ENCODE measurements around the gene AK4.
"Not testable (repeated sequence)": the region's sequence is repeated elsewhere in the genome, so short reads cannot be mapped to it uniquely, and the experiment has no call there.

The AK4 gene

DNA sequence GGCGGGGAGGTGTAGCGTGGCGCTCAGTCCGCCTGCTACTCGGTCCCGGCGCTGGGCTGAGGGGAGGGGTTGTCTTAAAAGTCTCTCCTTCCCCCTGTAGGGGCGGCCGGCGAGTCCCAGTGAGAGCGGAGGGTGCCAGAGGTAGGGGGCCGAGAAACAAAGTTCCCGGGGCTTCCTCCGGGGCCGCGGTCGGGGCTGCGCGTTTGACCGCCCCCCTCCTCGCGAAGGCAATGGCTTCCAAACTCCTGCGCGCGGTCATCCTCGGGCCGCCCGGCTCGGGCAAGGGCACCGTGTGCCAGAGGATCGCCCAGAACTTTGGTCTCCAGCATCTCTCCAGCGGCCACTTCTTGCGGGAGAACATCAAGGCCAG is at the start of gene AK4:
TSS of gene AK4 (plus strand) at position 26 of the 370 bp plus-strand sequence. CDS start at position 231, 205 bp downstream.
- not testable (repeated sequence) for DNase-seq (ENCODE audit: low read depth in 2 of 2, low spot score in 1 of 2)

DNA sequence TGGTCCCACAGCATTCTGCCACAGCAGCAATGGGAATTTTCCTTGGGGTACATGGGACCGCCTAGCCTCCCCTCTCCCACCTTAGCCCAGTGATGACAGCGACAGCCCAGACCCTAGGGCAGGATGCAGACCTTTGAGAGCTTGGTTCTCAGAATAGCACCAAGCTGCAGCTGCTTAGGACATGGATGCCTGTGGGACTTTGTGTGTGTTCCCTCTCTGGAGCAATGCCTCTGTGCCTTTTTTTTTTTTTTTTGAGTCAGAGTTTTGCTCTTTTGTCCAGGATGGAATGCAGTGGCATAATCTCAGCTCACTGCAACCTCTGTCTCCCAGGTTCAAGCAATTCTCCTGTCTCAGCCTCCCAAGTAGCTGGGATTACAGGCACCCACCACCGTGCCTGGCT is 44.2 kb upstream of the AK4 start:
- DNase-seq (ENCODE audit: low read depth in 2 of 2, low spot score in 1 of 2): no peak

DNA sequence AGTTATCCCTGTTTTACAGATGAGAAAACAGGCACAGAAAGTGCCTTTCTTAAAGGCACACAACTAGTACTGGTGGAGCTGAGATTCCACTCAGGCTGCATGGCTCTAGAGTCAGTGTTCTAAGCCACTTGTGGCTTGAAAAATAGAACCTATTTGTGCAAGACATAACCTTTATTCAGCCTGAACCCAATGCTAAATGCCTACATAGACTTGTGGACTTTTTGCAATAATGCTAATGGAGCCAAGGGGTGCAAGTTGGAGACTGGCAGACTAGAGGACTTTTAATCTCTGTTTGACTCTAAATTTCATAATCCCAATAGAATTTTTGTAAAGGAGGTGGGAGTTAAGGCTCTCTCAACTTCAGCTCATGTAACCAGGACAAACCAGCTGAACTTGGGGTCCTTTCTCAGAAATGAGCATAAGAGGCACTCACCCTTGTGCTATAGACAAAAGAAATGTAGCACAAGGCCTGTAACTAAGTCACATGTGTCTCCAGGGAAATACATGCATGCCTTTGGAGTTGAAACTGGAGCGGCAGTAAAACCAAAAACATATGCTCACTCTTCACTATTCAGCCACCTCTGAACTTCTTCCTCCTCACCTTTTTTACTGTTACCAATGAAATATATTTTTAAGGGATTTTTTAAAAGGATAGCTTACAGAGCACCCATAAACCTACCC is 43.0 kb upstream of the AK4 start:
- no peak for DNase-seq (ENCODE audit: low read depth in 2 of 2, low spot score in 1 of 2)

DNA sequence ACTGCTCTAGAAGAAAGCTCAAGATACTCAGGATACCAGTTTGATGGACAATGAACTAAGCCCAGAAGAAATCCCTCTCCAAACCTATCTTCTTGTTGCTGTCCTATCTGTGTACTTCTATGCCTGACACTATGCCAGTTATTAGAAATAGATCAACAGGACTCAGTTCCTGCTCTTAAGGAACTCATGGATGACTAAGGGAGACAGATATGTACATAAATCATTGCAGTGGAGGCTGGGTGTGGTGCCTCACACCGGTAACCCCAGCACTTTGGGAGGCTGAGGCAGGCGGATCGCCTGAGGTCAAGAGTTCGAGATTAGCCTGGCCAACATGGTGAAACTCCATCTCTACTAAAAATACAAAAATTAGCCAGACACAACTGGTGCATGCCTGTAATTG is 42.4 kb upstream of the AK4 start:
- no peak for DNase-seq (ENCODE audit: low read depth in 2 of 2, low spot score in 1 of 2)

DNA sequence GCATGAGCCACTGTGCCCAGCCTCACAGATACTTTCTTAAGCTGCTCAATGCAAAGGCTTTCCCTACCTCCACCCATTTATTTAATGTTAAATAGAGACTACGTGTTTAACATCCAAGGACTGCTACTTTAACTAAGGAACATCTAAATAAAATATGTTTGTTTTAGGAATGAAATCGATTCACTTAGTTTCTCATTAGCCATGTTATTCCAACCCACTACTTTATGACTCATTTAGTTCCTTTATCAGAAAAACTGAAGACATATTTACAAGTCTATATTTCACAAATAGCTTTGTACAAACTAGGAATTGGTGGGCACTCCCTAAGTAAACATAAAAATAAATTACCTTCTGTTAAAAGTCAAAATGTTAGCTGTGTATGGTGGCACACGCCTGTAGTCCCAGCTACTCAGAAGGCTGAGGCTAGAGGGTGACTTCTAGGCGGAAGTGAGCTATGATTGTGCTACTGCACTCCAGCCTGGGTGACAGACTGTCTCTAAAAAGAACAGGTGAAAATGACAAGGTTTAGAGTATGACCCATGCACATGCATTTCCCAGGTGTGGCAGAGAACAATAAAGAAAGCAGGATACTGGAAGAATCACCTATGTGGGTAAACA is 39.9 kb upstream of the AK4 start:
- DNase-seq (ENCODE audit: low read depth in 2 of 2, low spot score in 1 of 2): no peak

DNA sequence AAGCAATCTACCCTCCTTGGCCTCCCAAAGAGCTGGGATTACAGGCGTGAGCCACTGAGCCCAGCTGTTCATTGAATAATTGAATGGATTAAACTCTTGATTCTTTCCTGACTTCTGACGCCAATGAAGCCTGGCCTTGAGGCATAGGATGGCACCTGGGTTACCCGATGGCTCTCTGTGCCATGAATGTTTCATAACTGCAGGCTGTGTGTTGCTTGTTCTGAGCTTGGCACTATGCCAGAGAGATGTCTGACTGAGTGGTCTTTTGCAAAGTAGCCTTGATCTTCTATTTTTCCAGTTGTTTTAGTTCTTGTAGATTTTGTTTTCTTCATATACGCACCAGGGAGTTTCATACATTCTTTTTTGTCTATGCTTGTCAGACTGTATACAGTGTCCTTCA is 38.5 kb upstream of the AK4 start:
- DNase-seq (ENCODE audit: low read depth in 2 of 2, low spot score in 1 of 2): no peak

DNA sequence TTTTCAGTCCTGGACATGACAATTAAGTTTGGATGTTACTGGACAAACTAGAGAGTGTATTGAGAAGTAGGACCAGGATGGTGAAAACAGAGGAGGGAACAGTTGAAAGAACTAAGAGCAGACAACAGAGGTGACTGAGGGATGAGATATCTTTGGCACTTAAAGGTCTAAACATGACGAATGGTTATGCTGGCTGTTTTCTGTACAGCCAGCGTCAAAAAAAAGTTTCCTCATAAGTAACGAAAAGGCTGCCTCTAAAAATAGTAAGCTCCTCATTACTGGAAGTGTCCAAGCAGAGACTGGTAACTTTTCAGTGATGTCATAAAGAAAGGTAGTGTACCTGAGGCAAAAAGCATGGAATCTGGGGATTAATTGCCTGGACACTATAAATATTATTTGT is 35.2 kb upstream of the AK4 start:
- DNase-seq (ENCODE audit: low read depth in 2 of 2, low spot score in 1 of 2): no peak

DNA sequence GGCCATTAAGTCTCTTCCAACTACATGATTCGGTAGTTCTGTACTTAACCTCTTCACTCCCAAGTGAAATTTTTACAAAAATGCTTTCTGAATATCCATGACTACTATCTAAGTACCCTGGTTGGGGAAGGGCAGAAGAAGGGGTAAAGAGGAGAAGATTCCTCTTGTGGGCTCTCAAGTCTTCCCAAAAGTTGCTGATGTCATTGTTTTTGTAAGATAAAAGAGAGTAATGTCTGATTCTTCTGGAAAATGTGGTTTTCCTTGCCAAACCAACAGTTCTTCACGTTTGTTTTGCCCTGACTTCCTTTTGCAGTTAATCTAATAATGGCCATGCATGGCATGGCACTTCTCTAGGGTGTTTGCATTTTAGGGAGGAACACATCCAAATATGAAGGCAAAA is 34.7 kb upstream of the AK4 start:
- DNase-seq (ENCODE audit: low read depth in 2 of 2, low spot score in 1 of 2): no peak

DNA sequence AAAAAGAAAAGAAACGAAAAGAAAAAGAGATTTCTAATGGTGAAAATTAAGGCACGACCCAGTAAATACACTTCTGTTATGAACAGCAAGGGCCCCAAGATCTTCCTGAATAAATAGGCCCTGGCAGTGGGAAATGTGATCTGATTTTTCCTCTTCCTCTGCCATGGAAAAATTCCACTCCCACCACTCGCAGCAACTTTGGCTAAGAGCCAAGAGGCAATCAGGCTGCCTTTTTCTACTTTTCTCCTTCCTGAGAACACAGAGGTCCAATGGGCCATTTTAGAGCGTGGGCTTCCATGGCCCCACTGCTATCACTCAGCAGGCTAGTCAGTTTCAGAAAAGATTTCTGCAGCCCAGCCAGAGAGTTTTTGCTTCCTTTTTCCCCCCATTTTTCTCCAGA is 33.7 kb upstream of the AK4 start:
- no peak for DNase-seq (ENCODE audit: low read depth in 2 of 2, low spot score in 1 of 2)

DNA sequence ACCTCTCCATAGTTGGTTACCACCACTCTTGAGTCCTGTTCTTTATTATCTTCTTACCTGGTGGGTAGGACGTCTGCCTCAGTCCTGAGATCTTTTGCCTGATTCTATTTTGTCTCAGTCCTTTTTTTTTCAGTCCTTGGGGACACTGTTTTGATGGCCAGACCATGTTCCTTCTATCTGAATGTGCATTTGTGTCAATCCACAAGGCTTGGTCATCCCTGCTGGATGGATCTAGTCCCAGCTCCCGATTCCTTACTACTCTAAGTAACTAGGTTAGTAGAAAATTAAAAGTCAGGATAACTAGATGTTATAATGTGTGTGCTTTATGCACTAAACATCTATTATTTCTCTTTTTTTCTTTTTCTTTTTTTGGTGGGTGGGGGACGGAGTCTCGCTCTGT is 28.1 kb upstream of the AK4 start:
- no peak for DNase-seq (ENCODE audit: low read depth in 2 of 2, low spot score in 1 of 2)

DNA sequence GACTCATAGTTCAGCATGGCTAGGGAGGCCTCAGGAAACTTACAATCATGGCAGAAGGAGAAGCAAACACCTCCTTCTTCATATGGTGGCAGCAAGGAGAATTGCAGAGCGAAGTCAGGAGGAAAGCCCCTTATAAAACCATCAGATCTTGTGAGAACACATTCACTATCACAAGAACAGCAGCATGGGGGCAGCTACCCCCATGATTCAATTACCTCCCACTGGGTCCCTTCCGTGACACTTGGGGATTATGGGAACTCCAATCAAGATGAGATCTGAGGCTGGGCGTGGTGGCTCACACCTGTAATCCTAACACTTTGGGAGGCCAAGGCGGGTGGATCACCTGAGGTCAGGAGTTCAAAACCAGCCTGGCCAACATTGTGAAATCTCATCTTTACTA is 18.9 kb upstream of the AK4 start:
- DNase-seq (ENCODE audit: low read depth in 2 of 2, low spot score in 1 of 2): not testable (repeated sequence)

DNA sequence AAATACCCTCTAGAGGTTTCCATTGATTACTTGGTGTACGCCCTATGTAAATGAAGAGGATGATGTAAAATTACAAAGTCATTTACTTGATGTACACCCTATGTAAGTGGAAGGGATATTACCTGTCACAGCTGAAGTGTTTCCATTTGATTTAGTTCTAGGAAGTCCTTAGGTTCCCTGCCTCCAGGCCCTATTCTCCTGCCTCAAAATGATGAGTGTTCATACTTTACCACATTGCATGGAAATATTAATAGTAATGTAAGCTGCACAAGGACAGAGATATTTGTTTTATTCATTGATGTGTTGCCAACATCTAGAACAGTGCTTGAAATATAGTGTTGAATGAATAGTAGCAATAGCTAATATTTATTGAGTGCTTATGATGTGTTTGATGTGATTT is 9.5 kb upstream of the AK4 start:
- no peak for DNase-seq (ENCODE audit: low read depth in 2 of 2, low spot score in 1 of 2)

DNA sequence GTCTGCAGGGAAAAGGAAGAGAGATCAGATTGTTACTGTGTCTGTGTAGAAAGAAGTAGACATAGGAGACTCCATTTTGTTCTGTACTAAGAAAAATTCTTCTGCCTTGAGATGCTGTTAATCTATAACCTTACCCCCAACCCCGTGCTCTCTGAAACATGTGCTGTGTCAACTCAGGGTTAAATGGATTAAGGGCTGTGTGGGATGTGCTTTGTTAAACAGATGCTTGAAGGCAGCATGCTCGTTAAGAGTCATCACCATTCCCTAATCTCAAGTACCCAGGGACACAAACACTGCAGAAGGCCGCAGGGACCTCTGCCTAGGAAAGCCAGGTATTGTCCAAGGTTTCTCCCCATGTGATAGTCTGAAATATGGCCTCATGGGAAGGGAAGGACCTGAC is 8.2 kb upstream of the AK4 start:
- not testable (repeated sequence) for DNase-seq (ENCODE audit: low read depth in 2 of 2, low spot score in 1 of 2)

DNA sequence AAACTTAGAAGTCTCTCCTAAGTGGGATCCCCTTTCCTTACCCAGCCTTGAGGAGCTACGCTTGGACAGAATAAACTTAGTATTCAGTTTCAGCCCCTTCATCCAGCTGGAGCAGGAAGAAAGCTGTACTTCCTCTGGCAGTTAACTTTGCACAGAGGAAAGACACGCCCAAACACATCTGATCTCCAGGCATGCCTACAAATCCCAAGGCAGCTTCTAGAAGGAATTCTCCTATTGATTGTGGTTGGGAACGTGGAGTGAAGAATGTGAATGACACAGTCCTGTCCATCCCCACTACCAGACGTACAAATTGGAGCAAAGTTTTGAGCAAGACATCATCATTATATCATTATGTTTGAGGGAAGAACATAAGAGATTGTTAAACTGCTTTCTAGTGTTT is 6.6 kb upstream of the AK4 start:
- DNase-seq (ENCODE audit: low read depth in 2 of 2, low spot score in 1 of 2): no peak

DNA sequence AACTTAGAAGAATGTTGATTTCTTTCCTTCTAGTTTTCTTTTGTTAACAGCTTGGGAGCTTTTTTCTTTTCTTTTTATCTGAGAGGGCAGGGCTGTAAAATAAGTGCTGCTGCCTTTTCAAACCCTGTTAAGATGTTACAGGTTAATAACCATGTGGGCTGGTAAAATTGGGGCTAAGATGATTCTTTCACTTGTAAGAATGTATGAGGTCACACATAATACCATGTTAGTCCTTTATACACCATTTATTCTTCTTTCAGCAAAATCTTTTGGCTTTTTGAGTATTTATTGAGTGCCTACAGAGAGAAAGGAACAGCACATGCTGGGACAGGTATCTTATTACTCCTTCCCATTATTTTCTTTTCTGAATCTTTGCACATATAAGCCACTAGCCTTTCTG is 6.1 kb upstream of the AK4 start:
- no peak for DNase-seq (ENCODE audit: low read depth in 2 of 2, low spot score in 1 of 2)

DNA sequence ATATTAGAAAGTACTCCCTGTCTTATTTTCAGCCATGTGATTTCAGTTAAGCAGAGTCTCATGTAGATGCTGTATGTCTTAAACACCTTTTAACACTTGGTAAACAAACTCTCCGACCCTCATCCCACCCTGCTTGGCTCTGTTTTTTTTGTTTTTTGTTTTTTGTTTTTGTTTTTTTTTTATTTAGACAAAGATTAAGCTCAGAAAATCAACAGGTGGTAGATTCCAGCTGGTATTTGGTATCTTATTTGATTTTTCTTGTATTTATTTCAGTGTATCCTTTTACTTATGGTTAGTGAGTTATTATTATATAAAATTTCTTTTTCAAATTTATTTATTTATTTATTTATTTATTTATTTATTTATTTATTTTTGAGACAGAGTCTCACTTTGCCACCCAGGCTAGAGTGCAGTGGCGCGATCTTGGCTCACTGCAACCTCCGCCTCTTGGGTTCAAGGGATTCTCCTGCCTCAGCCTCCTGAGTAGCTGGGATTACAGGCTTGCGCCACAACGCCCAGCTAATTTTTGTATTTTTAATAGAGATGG is 4.8 kb upstream of the AK4 start:
- DNase-seq (ENCODE audit: low read depth in 2 of 2, low spot score in 1 of 2): not testable (repeated sequence)

DNA sequence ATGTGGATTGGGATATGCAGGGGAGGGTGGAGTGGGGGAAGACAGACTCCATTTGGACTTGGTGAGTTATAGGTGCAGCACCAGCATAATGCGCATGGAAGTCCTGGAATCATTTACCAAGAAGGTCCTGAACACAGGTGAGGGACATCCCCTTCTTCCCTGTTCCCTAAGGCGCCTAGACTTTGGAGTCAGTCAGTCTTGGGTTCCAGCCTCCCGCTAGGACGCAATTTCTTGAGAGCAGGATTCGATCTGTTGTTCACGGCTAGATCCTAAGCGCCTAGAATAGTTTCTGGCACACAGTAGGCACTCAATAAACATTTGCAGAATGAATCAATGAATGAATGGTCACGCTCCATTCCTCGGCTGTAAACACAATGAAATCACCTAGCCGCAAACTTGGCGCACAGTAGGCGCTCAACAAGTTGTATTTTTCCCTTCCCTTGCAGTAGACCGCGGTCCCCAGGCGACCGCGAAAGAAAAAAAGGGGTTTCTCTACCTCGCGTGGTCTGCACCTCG is 1.0 kb upstream of the AK4 start:
- no peak for DNase-seq (ENCODE audit: low read depth in 2 of 2, low spot score in 1 of 2)

DNA sequence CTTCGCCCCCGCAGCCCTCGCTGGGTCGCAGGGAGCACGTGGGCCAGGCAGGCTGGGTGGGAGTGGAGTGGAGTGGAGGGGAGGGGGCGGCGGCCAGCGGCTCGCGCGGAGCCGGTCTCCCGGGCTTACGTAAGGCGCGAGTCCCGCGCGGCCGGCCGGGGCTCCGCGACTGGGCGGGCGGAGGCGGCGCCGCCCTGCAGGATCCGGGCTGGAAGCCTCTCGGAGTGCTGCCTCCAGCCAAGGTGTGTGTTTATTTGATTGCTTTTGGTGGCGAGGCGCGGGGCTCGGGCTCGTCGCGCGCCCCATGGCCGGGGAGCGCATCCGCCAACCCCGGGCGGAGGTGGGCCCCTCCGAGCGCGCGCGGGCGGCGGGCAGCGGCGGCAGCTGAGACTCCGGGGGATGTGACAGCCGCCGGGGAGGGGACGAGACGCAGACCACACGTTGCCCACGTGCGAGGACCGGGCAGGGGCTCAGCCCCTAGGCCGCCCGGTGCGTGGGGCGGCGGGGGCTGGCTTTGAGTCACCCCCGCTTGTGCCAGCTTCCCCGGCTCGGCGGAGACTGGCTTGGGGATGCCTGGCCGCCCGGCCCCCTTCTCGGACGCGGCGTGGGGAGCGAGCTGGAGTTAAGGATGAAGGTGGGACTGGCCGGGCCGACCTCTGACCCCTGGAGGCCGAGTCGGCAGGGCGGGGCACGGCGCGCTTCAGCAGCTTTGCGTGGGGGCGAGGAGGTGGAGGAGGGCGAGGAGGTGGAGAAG is 402 bp upstream of the AK4 start:
- DNase-seq (ENCODE audit: low read depth in 2 of 2, low spot score in 1 of 2): no peak

DNA sequence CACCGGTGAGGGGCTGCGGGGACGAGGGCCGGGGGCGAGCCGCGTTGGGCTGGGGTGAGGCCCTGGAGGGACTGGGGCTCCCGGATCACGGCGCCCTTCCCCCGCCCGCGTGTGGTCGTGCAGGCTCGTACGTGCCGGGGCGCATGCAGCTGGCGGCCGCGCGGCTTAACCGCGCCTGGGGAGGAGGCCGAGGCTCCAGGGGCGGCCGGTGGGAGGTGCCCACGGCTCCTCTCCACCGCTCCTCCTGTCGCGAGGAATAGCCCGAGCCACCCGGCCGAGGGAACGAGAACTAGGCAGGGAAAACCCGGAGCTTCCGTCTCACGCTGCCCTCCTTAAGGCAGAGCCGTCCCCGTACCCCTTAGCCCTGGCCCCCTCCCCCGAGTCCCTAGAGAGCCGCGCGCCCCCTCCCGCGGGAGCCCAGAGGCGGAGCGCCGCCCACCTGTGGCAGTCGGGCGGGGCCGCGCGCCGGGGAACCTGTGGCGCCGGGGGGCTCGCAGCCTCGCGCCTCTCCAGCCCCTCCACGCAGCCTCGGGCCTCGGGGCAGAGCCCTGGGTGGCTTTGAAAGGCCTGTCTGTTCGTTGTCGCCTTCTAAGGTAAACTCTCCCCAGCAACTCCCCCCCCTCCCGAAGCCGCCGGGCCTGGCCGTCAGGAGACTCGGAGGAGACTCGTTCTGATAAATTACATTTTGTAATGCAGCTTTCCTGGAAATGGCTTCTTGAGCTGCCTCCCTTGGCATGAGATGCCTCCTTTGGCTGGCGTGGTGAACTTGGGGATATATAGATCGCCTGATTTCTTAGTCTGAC is 746 bp downstream of the AK4 start:
- no peak for DNase-seq (ENCODE audit: low read depth in 2 of 2, low spot score in 1 of 2)

DNA sequence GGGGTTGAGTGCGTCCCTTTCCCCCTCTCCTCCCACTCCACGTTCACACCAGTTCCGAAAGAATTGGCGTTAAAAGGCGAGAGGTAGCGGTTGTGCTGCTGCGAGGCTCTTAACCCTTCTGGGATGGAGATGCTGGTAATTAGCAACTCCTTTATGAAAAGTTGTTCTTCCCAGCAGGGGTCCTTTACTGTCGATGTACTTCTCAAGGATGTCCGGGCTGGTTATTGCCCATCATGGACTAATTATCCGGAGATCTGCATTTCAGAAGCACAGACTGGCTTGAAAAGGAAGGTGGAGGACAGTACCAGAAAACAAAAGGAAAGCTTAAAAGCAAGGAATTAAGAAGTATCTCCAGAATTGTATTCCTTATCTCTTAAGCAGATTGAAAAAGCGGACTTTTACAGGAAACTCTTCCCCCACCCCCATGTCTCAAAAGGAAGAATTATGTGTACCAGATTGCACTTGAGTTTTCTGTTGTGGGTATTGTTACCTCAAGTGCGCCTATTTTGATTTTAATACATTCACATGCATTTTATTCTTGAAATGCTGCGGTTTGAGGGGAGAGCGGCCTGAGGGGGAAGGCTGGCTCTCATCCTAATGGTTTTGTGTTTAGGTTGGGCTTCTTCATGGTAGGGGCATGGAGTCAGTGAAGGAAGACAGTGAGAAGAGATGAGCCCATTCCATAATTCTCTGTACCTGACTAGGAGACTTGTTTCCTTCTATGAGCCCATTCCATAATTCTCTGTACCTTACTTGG is 1.5 kb downstream of the AK4 start:
- DNase-seq (ENCODE audit: low read depth in 2 of 2, low spot score in 1 of 2): no peak

DNA sequence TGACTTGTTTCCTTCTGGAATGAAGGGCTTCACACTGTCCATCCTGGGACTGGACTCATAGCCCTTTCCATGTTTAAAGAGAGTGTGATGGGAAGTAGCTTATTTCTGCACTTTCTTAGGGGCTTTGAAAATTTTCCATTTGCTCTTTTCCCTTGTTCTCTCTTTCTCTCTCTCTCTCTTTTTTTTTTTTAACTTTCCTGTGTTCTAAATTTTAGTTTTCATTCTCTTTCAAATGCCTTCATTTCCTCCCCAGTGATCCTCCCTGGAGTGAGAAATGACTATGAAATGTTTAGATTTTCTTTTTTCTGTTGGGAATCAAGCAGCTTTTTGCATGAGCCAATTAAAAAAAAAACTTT is 2.1 kb downstream of the AK4 start:
- DNase-seq (ENCODE audit: low read depth in 2 of 2, low spot score in 1 of 2): no peak

Measured in stimulated activated CD8-positive, alpha-beta memory T cell treated with anti-CD3 and anti-CD28 coated beads, Interleukin-4, amount 100 ng/mL, for 1 hour (primary cell).